Neural cell (in vitro differentiated cells): ENCODE results near the gene L2HGDH. TPM values are rescaled to one million over a fixed set of nuclear protein-coding genes. Genes with fewer than 3 reads are reported as not detected.

Experiments
- H2AFZ ChIP-seq: fragments of 200-600, 300-800 bp; sonication (generic), shearing (Covaris generic); 2 replicates; pipeline ENCODE4 v1.6.0; 2014; ENCODE audit warnings: low read depth, mild to moderate bottlenecking, antibody characterized with exemption, low read length, moderate library complexity
- H3F3A ChIP-seq: fragments of 200-600 bp; shearing (Covaris generic); 2 replicates; pipeline ENCODE4 v1.6.1; 2016; ENCODE audit warnings: mild to moderate bottlenecking, moderate library complexity, mixed read lengths, antibody characterized with exemption, low read length; ENCODE audit not compliant: insufficient read depth, poor library complexity, severe bottlenecking
- H3K27ac ChIP-seq: fragments of 200-600, 300-800 bp; sonication (generic), shearing (Covaris generic); 2 replicates; pipeline ENCODE4 v1.5.1; 2014; ENCODE audit warnings: mild to moderate bottlenecking, low read length, moderate library complexity
- H3K27me3 ChIP-seq: fragments of 300-800, 200-600 bp; sonication (generic), shearing (Covaris generic); 2 replicates; pipeline ENCODE4 v1.6.0; 2014; ENCODE audit warnings: mild to moderate bottlenecking, low read depth, low read length, moderate library complexity; ENCODE audit not compliant: insufficient read depth
- H3K36me3 ChIP-seq: fragments of 300-800, 200-600 bp; sonication (generic), shearing (Covaris generic); 2 replicates; pipeline ENCODE4 v1.5.1; 2014; ENCODE audit warnings: mild to moderate bottlenecking, antibody characterized with exemption, low read length, moderate library complexity; ENCODE audit not compliant: insufficient read depth
- H3K4me2 ChIP-seq: fragments of 300-800, 200-600 bp; sonication (generic), shearing (Covaris generic); 2 replicates; pipeline ENCODE4 v1.6.0; 2014; ENCODE audit warnings: mild to moderate bottlenecking, low read length
- H3K4me3 ChIP-seq: fragments of 300-800, 200-600 bp; sonication (generic), shearing (Covaris generic); 2 replicates; pipeline ENCODE4 v1.5.1; 2014; ENCODE audit warnings: mild to moderate bottlenecking, low read length, moderate library complexity
- H3K79me2 ChIP-seq: fragments of 200-600 bp; shearing (Covaris generic); replicated peaks from 2 replicates; pipeline ENCODE4 v1.6.0; 2014; ENCODE audit warnings: mild to moderate bottlenecking, low read length, moderate library complexity; ENCODE audit not compliant: insufficient read depth
- H3K9ac ChIP-seq: fragments of 300-800, 200-600 bp; sonication (generic), shearing (Covaris generic); 2 replicates; pipeline ENCODE4 v1.6.1; 2016; ENCODE audit warnings: mild to moderate bottlenecking, low read length, mixed read lengths
- H3K9me2 ChIP-seq: fragments of 200-600 bp; shearing (Covaris generic); 2 replicates; pipeline ENCODE4 v1.6.1; 2016; ENCODE audit warnings: mild to moderate bottlenecking, low read length, mixed read lengths; ENCODE audit not compliant: insufficient read depth
- H3K9me3 ChIP-seq: fragments of 200-600, 300-800 bp; sonication (generic), shearing (Covaris generic); 2 replicates; pipeline ENCODE4 v1.6.1; 2016; ENCODE audit warnings: mild to moderate bottlenecking, mixed run types, low read length, moderate library complexity, mixed read lengths
- H4K20me1 ChIP-seq: fragments of 200-600 bp; shearing (Covaris generic); 2 replicates; pipeline ENCODE4 v1.6.1; 2016; ENCODE audit warnings: mild to moderate bottlenecking, mixed run types; ENCODE audit not compliant: insufficient read depth
- EP300 ChIP-seq: fragments of 450-650 bp; conservative IDR thresholded peaks from 2 replicates; pipeline ENCODE4 v1.6.1; 2014; ENCODE audit warnings: antibody characterized with exemption, mild to moderate bottlenecking, moderate library complexity; ENCODE audit not compliant: poor library complexity, severe bottlenecking
- EZH2 ChIP-seq: fragments of 200-600, 300-800 bp; shearing (Covaris generic), sonication (generic); IDR thresholded peaks from 2 replicates; pipeline ENCODE4 v1.6.1; 2014; ENCODE audit warnings: antibody characterized with exemption, low read length, borderline replicate concordance, mild to moderate bottlenecking; ENCODE audit not compliant: insufficient read depth, poor library complexity, severe bottlenecking
- MXI1 ChIP-seq: fragments of 450-650 bp; conservative IDR thresholded peaks from 2 replicates; pipeline ENCODE4 v1.6.1; 2014; ENCODE audit warnings: antibody characterized with exemption, mild to moderate bottlenecking; ENCODE audit not compliant: poor library complexity, severe bottlenecking
- POLR2AphosphoS5 ChIP-seq: IDR thresholded peaks from 2 replicates; pipeline ENCODE4 v1.6.1; 2012
- RAD21 ChIP-seq: fragments of 450-650 bp; conservative IDR thresholded peaks from 2 replicates; pipeline ENCODE4 v1.6.1; 2014; ENCODE audit warnings: antibody characterized with exemption, mild to moderate bottlenecking, moderate library complexity
- SMC3 ChIP-seq: fragments of 450-650 bp; conservative IDR thresholded peaks from 2 replicates; pipeline ENCODE4 v1.6.1; 2014; ENCODE audit warnings: antibody characterized with exemption, mild to moderate bottlenecking, moderate library complexity; ENCODE audit not compliant: poor library complexity
- TAF1 ChIP-seq: IDR thresholded peaks from 2 replicates; pipeline ENCODE4 v1.6.1; 2012; ENCODE audit warnings: low read depth
- polyA plus RNA-seq: library from polyadenylated mRNA; depleted of rRNA; stranded (reverse); fragments of >200 nt; gene quantifications from 2 replicates; pipeline ENCODE4 v1.2.3, GENCODE V29; 2014
- TF ChIP-seq, protein P1 (sequence below): IDR thresholded peaks from 2 replicates; pipeline ENCODE4 v1.6.1; 2012; ENCODE audit warnings: borderline replicate concordance
- TF ChIP-seq, protein P2 (sequence below): fragments of 450-650 bp; IDR thresholded peaks from 2 replicates; pipeline ENCODE4 v1.5.1; 2014; ENCODE audit warnings: antibody characterized with exemption, mild to moderate bottlenecking, moderate library complexity; ENCODE audit not compliant: poor library complexity, severe bottlenecking

L2HGDH gene
- polyA plus RNA-seq, 1 donor from 2014 or later: 8.9 TPM

DNA sequence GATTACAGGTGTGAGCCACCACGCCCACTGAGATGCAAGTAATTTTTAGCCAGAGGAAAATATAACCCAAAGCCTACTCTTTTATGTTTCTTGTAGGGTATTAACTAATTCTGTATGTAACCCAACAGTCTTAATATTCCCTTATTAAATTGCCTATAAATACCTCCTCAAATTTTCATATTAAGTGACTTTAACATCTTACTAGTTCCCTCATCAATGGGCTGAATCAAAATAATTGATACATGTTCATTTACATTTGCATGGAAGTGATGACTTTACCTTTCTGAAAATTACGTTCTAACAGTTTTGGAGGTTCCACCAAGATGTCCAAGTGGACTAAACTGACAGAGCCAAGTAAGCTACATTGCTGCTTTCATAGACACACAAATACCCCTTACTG lies 83.7 kb downstream of the L2HGDH start:
- no peak overlapping the region for H3K27ac ChIP-seq
- no peak overlapping the region for H3K4me2 ChIP-seq
- no peaks in the 10 kb centered on the region for H3K9me2 ChIP-seq
- H3K9me3 ChIP-seq: no peaks in the 10 kb centered on the region
- H3K36me3 ChIP-seq: no peaks in the 10 kb centered on the region
- no peaks in the 10 kb centered on the region for H4K20me1 ChIP-seq
- peaks cover 70% of the 10 kb centered on the region for H3K79me2 ChIP-seq
- H2AFZ ChIP-seq: no peak overlapping the region
- H3K27me3 ChIP-seq: no peaks in the 10 kb centered on the region
- peaks cover 10% of the 10 kb centered on the region for H3F3A ChIP-seq
- peak overlapping the region; percentile 90 for H3K4me3 ChIP-seq
- TF ChIP-seq RAD21 (no peak), POLR2AphosphoS5 (no peak), EZH2 (no peak), SMC3 (no peak), EP300 (no peak), TAF1 (no peak), MXI1 (no peak)
- TF ChIP-seq, protein P1, sequence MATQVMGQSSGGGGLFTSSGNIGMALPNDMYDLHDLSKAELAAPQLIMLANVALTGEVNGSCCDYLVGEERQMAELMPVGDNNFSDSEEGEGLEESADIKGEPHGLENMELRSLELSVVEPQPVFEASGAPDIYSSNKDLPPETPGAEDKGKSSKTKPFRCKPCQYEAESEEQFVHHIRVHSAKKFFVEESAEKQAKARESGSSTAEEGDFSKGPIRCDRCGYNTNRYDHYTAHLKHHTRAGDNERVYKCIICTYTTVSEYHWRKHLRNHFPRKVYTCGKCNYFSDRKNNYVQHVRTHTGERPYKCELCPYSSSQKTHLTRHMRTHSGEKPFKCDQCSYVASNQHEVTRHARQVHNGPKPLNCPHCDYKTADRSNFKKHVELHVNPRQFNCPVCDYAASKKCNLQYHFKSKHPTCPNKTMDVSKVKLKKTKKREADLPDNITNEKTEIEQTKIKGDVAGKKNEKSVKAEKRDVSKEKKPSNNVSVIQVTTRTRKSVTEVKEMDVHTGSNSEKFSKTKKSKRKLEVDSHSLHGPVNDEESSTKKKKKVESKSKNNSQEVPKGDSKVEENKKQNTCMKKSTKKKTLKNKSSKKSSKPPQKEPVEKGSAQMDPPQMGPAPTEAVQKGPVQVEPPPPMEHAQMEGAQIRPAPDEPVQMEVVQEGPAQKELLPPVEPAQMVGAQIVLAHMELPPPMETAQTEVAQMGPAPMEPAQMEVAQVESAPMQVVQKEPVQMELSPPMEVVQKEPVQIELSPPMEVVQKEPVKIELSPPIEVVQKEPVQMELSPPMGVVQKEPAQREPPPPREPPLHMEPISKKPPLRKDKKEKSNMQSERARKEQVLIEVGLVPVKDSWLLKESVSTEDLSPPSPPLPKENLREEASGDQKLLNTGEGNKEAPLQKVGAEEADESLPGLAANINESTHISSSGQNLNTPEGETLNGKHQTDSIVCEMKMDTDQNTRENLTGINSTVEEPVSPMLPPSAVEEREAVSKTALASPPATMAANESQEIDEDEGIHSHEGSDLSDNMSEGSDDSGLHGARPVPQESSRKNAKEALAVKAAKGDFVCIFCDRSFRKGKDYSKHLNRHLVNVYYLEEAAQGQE: no peak
- TF ChIP-seq, protein P2, sequence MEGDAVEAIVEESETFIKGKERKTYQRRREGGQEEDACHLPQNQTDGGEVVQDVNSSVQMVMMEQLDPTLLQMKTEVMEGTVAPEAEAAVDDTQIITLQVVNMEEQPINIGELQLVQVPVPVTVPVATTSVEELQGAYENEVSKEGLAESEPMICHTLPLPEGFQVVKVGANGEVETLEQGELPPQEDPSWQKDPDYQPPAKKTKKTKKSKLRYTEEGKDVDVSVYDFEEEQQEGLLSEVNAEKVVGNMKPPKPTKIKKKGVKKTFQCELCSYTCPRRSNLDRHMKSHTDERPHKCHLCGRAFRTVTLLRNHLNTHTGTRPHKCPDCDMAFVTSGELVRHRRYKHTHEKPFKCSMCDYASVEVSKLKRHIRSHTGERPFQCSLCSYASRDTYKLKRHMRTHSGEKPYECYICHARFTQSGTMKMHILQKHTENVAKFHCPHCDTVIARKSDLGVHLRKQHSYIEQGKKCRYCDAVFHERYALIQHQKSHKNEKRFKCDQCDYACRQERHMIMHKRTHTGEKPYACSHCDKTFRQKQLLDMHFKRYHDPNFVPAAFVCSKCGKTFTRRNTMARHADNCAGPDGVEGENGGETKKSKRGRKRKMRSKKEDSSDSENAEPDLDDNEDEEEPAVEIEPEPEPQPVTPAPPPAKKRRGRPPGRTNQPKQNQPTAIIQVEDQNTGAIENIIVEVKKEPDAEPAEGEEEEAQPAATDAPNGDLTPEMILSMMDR: no peak
- H3K9ac ChIP-seq: no peak overlapping the region

DNA sequence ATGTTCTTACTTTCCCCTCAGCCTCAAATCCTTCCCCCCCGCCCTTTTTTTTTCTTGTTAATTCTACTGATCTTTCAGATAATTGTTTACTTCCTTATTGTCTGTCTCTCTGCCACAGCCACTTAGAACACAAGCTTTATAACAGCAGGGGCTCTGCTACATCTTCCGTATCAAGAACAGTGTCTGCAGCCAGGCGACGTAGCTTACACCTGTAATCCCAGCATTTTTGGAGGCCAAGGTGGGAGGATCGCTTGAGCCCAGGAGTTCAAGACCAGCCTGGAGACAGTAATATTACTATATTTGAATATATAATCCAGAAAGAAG lies 86.1 kb downstream of the L2HGDH start:
- TF ChIP-seq SMC3 (no peak), EZH2 (no peak), RAD21 (no peak), POLR2AphosphoS5 (no peak), TAF1 (no peak), EP300 (no peak), MXI1 (no peak)
- TF ChIP-seq, protein P1: no peak
- TF ChIP-seq, protein P2: no peak
- Histone ChIP-seq H2AFZ (no peak overlapping the region), H3K79me2 (peaks cover 93% of the 10 kb centered on the region), H3K27ac (no peak overlapping the region), H3K27me3 (no peaks in the 10 kb centered on the region), H3K4me3 (no peak overlapping the region), H4K20me1 (no peaks in the 10 kb centered on the region), H3K9me3 (no peaks in the 10 kb centered on the region), H3K9me2 (no peaks in the 10 kb centered on the region), H3K9ac (no peak overlapping the region), H3K4me2 (no peak overlapping the region), H3K36me3 (no peaks in the 10 kb centered on the region), H3F3A (peaks cover 9% of the 10 kb centered on the region)
